K562 (cell line): ENCODE results near the gene MRPL10. TPM values are rescaled to one million over a fixed set of nuclear protein-coding genes. Genes with fewer than 3 reads are reported as not detected.
A peak's percentile ranks its signal among the peaks of the same experiment; 100 is the strongest.

Experiments used
- BRCA1 ChIP-seq, 2 experiments: fragments of 450-650 bp in 1 of 2; sonication (generic) in 1 of 2; formaldehyde crosslinking in 1 of 2; IDR thresholded peaks; 2 replicates each; pipeline versions ENCODE4 v1.5.0 to v1.6.1; 2017 to 2020; ENCODE audit warnings: mild to moderate bottlenecking in 1 of 2, missing genetic modification reagents in 1 of 2
- CREB1 ChIP-seq, 2 experiments: sonication (generic) in 1 of 2; formaldehyde crosslinking in 1 of 2; IDR thresholded peaks; 2 replicates each; pipeline versions ENCODE4 v1.6.1 to v1.8.0; 2012 to 2022; ENCODE audit warnings: inconsistent platforms in 1 of 2, mild to moderate bottlenecking in 1 of 2, missing genetic modification reagents in 1 of 2, moderate library complexity in 1 of 2
- CTBP1 ChIP-seq: fragments of 450-650 bp; IDR thresholded peaks from 2 replicates; pipeline ENCODE4 v1.6.1; 2016; ENCODE audit warnings: borderline replicate concordance
- DMBX1 ChIP-seq: fragments of 250-450 bp; sonication (Bioruptor Pico); IDR thresholded peaks from 2 replicates; pipeline ENCODE4 v1.8.0; 2022; ENCODE audit warnings: inconsistent platforms, mild to moderate bottlenecking, moderate library complexity, borderline replicate concordance
- ERF ChIP-seq: fragments of 450-650 bp; formaldehyde crosslinking; IDR thresholded peaks from 2 replicates; pipeline ENCODE4 v1.4.0; 2020; ENCODE audit warnings: mild to moderate bottlenecking, mixed read lengths
- GABPB1 ChIP-seq: sonication (generic); formaldehyde crosslinking; IDR thresholded peaks from 2 replicates; pipeline ENCODE4 v1.8.0; 2022; ENCODE audit warnings: mild to moderate bottlenecking, missing genetic modification reagents
- HNRNPUL1 ChIP-seq: fragments of 200-400 bp; formaldehyde crosslinking; IDR thresholded peaks from 2 replicates; pipeline ENCODE4 v1.6.1; 2017; ENCODE audit warnings: low read length
- HOXB6 ChIP-seq: fragments of 250-450 bp; sonication (Bioruptor Pico); IDR thresholded peaks from 2 replicates; pipeline ENCODE4 v1.5.1; 2022; ENCODE audit warnings: mild to moderate bottlenecking, borderline replicate concordance
- LEF1 ChIP-seq: fragments of 450-650 bp; IDR thresholded peaks from 2 replicates; pipeline ENCODE4 v1.6.1; 2016; ENCODE audit warnings: mild to moderate bottlenecking
- MAFG ChIP-seq: fragments of 450-650 bp; conservative IDR thresholded peaks from 2 replicates; pipeline ENCODE4 v1.6.1; 2016; ENCODE audit warnings: missing genetic modification characterization, missing compliant biosample characterization
- MEIS2 ChIP-seq: fragments of 450-650 bp; IDR thresholded peaks from 2 replicates; pipeline ENCODE4 v1.6.1; 2014; ENCODE audit warnings: mild to moderate bottlenecking; ENCODE audit not compliant: partially characterized antibody
- NFATC3 ChIP-seq: fragments of 450-650 bp; IDR thresholded peaks from 2 replicates; pipeline ENCODE4 v1.6.1; 2017; ENCODE audit warnings: mild to moderate bottlenecking
- NFIC ChIP-seq: fragments of 450-650 bp; IDR thresholded peaks from 2 replicates; pipeline ENCODE4 v1.6.1; 2017; ENCODE audit warnings: mild to moderate bottlenecking, inconsistent platforms
- POLR2B ChIP-seq: fragments of 450-650 bp; IDR thresholded peaks from 2 replicates; pipeline ENCODE4 v1.6.1; 2018; ENCODE audit warnings: low read depth; ENCODE audit not compliant: partially characterized antibody
- SREBF2 ChIP-seq: sonication (generic); formaldehyde crosslinking; IDR thresholded peaks from 2 replicates; pipeline ENCODE4 v1.4.0; 2020; ENCODE audit warnings: mild to moderate bottlenecking, missing genetic modification reagents
- TBL1XR1 ChIP-seq, 2 experiments: IDR thresholded peaks; 2 replicates each; pipeline ENCODE4 v1.6.1; 2012; ENCODE audit warnings: improper control_type of control experiment in 2 of 2, low read length in 2 of 2, mild to moderate bottlenecking in 1 of 2
- XRCC4 ChIP-seq: IDR thresholded peaks from one replicate; pipeline ENCODE4 v1.6.1; 2011; ENCODE audit not compliant: insufficient read depth, insufficient read length; ENCODE audit errors: extremely low read depth
- ZC3H8 ChIP-seq: fragments of 450-650 bp; IDR thresholded peaks from 2 replicates; pipeline ENCODE4 v1.6.1; 2017
- ZFX ChIP-seq: sonication (generic); formaldehyde crosslinking; IDR thresholded peaks from 2 replicates; pipeline ENCODE4 v1.8.0; 2022; ENCODE audit warnings: mild to moderate bottlenecking, missing genetic modification reagents, moderate library complexity
- ZNF174 ChIP-seq: fragments of 250-450 bp; sonication (Bioruptor Pico); IDR thresholded peaks from 2 replicates; pipeline ENCODE4 v1.4.0; 2020; ENCODE audit warnings: mild to moderate bottlenecking
- ZNF561 ChIP-seq: fragments of 450-650 bp; formaldehyde crosslinking; conservative IDR thresholded peaks from 2 replicates; pipeline ENCODE4 v1.4.0; 2020; ENCODE audit warnings: mild to moderate bottlenecking, moderate library complexity
- ZNF764 ChIP-seq: fragments of 250-450 bp; sonication (Bioruptor Pico); IDR thresholded peaks from 2 replicates; pipeline ENCODE4 v1.4.0; 2020; ENCODE audit warnings: low read depth, mild to moderate bottlenecking, moderate library complexity
- polyA plus RNA-seq, 8 experiments: library from polyadenylated mRNA; depleted of rRNA in 4 of 8; stranded (reverse) in 5 of 8; unstranded in 3 of 8; fragments of >200 nt; fragmentation: Nextera tagmentation in 2 of 8; fragmentation: Illumina TruSeq in 1 of 8; extraction: Ambion mirVana in 2 of 8; extraction: Trizol in 1 of 8; gene quantifications; 2 replicates each; pipeline versions ENCODE4 v1.2.1 to v1.2.3, GENCODE V29; 2011 to 2014; ENCODE audit warnings: inconsistent platforms in 1 of 8, missing spikeins in 1 of 8
- total RNA-seq, 7 experiments: library from RNA; depleted of rRNA in 6 of 7; stranded (reverse); fragments of >200 nt in 6 of 7; fragmentation: Illumina TruSeq in 2 of 7; extraction: Trizol in 2 of 7; gene quantifications; 2 replicates each; pipeline versions ENCODE4 v1.2.1 to v1.2.3, GENCODE V29; 2011 to 2021; ENCODE audit warnings: low replicate concordance in 1 of 7
- TF ChIP-seq, protein P1 (sequence below): fragments of 250-450 bp; sonication (Bioruptor Pico); IDR thresholded peaks from 2 replicates; pipeline ENCODE4 v1.5.0; 2021; ENCODE audit warnings: mild to moderate bottlenecking, moderate library complexity
- TF ChIP-seq, protein P2 (sequence below): fragments of 200-800 bp; sonication (Bioruptor generic); IDR thresholded peaks from 2 replicates; pipeline ENCODE4 v1.6.1; 2017; ENCODE audit warnings: missing genetic modification characterization, missing compliant biosample characterization

The MRPL10 gene
- total and polyA plus RNA-seq, 9 of the 15 experiments (the other 6 are each of a cell fraction or from before 2014, with no cell fraction given) = 27.8 to 105 (median 67.3) TPM

- TF ChIP-seq ZFX (CRISPR knock-in tag) (peak; percentile 86), BRCA1 (IDR thresholded peaks at IDR 0.05) (no peak), BRCA1 (CRISPR knock-in tag; IDR thresholded peaks at IDR 0.05) (no peak), XRCC4 (no peak), MAFG (tag) (no peak), CTBP1 (peak; percentile 95), POLR2B (no peak), TBL1XR1 (IDR thresholded peaks at IDR 0.05; ENCODE audit: low read length in 2 of 2) (peak in 1 of 2 experiments; percentile 38; a peak in 1 of 4 replicates), ZNF764 (CRISPR knock-in tag) (no peak), ERF (no peak), LEF1 (no peak), GABPB1 (peak; percentile 77; the same call in 1 of the 2 replicates), HNRNPUL1 (no peak), NFIC (no peak), DMBX1 (peak; percentile 25; the same call in 1 of the 2 replicates), SREBF2 (CRISPR knock-in tag) (no peak), MEIS2 (no peak), NFATC3 (no peak), ZC3H8 (no peak), HOXB6 (CRISPR knock-in tag) (no peak), ZNF561 (CRISPR knock-in tag) (no peak), ZNF174 (CRISPR knock-in tag) (no peak), CREB1 (IDR thresholded peaks at IDR 0.05) (no peak), CREB1 (CRISPR knock-in tag; IDR thresholded peaks at IDR 0.05) (peak; percentile 59)
- TF ChIP-seq, protein P1, sequence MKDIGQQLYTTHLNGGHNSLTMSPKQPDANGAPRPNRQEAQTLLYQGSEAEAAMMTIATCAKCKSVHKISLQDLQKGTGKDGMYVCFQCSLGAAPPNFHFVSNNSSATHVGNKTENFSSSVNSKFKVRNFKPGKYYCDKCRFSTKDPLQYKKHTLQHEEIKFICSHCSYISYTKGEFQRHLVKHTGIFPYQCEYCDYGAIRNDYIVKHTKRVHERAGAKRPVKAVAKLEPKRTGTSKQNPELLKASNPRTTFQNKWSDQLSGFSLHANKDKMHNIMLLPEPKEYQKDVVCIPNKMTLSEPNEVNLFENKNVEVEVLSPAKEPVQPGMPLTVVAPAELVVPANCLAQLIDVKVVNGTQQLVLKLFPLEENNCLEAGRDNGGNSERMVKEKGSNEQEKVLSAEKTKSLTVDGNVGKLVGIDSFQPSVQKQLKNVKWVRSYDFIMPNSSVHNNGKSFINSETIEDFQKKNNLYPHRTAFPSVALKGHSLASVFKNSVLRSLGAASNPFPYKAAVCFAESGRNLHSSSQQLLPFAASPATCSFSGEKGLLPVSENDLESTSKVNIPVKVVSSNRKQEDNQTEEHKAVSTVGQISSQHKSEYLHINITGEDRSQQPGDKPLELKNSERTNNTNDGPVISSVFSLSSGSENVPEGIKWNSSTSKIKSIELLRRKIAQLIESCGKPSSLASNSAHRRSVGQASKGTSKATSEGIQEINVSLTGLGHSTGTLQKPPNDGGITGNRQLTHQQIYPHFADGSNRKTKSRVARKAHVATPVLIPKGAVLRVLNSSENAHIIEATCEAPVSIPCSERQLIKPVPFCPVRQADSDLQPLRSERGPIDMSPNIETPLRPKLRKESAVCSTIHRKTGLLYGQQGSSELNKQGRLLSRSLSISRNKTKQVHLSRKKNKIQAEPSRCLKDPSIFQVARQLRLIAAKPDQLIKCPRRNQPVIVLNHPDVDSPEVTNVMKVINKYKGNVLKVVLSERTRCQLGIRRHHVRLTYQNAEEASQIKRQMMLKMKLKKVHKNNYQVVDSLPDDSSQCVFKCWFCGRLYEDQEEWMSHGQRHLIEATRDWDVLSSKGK (CRISPR knock-in tag) = no peak
- TF ChIP-seq, protein P2, sequence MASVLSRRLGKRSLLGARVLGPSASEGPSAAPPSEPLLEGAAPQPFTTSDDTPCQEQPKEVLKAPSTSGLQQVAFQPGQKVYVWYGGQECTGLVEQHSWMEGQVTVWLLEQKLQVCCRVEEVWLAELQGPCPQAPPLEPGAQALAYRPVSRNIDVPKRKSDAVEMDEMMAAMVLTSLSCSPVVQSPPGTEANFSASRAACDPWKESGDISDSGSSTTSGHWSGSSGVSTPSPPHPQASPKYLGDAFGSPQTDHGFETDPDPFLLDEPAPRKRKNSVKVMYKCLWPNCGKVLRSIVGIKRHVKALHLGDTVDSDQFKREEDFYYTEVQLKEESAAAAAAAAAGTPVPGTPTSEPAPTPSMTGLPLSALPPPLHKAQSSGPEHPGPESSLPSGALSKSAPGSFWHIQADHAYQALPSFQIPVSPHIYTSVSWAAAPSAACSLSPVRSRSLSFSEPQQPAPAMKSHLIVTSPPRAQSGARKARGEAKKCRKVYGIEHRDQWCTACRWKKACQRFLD (CRISPR knock-in tag) = peak; percentile 54; the same call in 1 of the 2 replicates
Observed at GRCh38 chr17:47850692-47851573, 19.6 kb upstream of the MRPL10 start, which contains the start of gene SP6 (continued).
